ENCODE measurements around the gene MED1. TPM values are rescaled to one million over a fixed set of nuclear protein-coding genes. Genes with fewer than 3 reads are reported as not detected.
"Not testable (repeated sequence)": the region's sequence is repeated elsewhere in the genome, so short reads cannot be mapped to it uniquely, and the experiment has no call there.

The MED1 gene
- total and polyA plus RNA-seq, 2 donors (not counting 1 experiment from before 2014, with no cell fraction given): 13.1 to 59.1 TPM

DNA sequence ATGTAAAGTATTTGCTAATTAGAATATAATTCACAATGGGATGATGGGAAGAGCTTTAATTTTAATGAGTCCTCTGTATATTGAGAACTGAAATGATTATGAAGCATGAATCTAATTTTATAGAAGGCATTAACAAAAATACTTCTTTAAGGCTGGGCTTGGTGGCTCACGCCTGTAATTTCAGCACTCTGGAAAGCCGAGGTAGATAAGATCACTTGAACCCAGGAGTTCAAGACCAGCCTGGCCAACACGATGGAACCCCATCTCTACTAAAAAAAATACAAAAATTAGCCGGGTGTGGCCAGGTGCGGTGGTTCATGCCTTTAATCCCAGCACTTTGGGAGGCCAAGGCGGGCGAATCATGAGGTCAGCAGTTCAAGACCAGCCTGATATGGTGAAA, 22.2 kb upstream of the MED1 start:
- Mint-ChIP-seq H3K4me3 (no peak overlapping the region), H3K4me1 (peaks cover 8% of the 10 kb centered on the region), H3K9me3 (ENCODE audit: insufficient read depth) (no peaks in the 10 kb centered on the region), H3K27me3 (no peaks in the 10 kb centered on the region), H3K27ac (no peak overlapping the region)
- WGBS (ENCODE audit: insufficient coverage): 100% methylated on average over 5 of the region's 7 CpGs
- TF ChIP-seq, protein P1, sequence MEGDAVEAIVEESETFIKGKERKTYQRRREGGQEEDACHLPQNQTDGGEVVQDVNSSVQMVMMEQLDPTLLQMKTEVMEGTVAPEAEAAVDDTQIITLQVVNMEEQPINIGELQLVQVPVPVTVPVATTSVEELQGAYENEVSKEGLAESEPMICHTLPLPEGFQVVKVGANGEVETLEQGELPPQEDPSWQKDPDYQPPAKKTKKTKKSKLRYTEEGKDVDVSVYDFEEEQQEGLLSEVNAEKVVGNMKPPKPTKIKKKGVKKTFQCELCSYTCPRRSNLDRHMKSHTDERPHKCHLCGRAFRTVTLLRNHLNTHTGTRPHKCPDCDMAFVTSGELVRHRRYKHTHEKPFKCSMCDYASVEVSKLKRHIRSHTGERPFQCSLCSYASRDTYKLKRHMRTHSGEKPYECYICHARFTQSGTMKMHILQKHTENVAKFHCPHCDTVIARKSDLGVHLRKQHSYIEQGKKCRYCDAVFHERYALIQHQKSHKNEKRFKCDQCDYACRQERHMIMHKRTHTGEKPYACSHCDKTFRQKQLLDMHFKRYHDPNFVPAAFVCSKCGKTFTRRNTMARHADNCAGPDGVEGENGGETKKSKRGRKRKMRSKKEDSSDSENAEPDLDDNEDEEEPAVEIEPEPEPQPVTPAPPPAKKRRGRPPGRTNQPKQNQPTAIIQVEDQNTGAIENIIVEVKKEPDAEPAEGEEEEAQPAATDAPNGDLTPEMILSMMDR (IDR thresholded peaks at IDR 0.05): no peak
- no peak for TF ChIP-seq EZH2 (IDR thresholded peaks at IDR 0.05; ENCODE audit: borderline replicate concordance, insufficient read depth, low read depth, low read length, poor library complexity, severe bottlenecking)
- Histone ChIP-seq H4K20me1 (ENCODE audit: control insufficient read depth, insufficient read depth, low read length, poor library complexity, severe bottlenecking) (peaks cover 29% of the 10 kb centered on the region), H3K4me3 (ENCODE audit: control extremely low read depth in 1 of 5, extremely low read depth in 1 of 5, insufficient read depth in 1 of 5, low read depth in 2 of 5, low read length in 4 of 5) (no peak overlapping the region), H3K79me2 (ENCODE audit: control insufficient read depth, insufficient read depth, low read length) (peaks cover 47% of the 10 kb centered on the region), H3K36me3 (replicated peaks in 1 of 2; ENCODE audit: control extremely low read depth in 1 of 2, control insufficient read depth in 1 of 2, extremely low read depth in 1 of 2, insufficient read depth in 2 of 2, low read length in 1 of 2) (peaks cover 12 to 41% of the 10 kb centered on the region in 2 experiments), H3K27me3 (replicated peaks in 1 of 4; ENCODE audit: control extremely low read depth in 1 of 4, control insufficient read depth in 3 of 4, insufficient read depth in 4 of 4, low read length in 3 of 4) (no peaks in the 10 kb centered on the region), H2AFZ (ENCODE audit: insufficient read depth, low read depth, low read length, poor library complexity, severe bottlenecking) (no peak overlapping the region), H3K9me3 (ENCODE audit: control extremely low read depth in 1 of 3, control insufficient read depth in 2 of 3, insufficient read depth in 1 of 3, low read length in 2 of 3) (no peaks in the 10 kb centered on the region), H3K4me2 (replicated peaks; ENCODE audit: low read depth, low read length, poor library complexity, severe bottlenecking) (no peak overlapping the region), H3K27ac (ENCODE audit: low read length in 2 of 2) (no peak overlapping the region), H3K9ac (ENCODE audit: low read length) (no peak overlapping the region), H3K4me1 (ENCODE audit: control insufficient read depth in 2 of 2, insufficient read depth in 2 of 2, low read length in 2 of 2) (no peaks in the 10 kb centered on the region)
- ChIA-PET CTCF (no interaction called here), POLR2A (interaction anchor here (0.7 kb wide), 1 partner anchor 10 kb away, joined by 4 read pairs; no protein-coding TSS in a partner anchor)
- DNase-seq (no peak), ATAC-seq (ENCODE audit: low read depth) (no peak)
- intact Hi-C loops (cut with micrococcal nuclease): no loop called here

DNA sequence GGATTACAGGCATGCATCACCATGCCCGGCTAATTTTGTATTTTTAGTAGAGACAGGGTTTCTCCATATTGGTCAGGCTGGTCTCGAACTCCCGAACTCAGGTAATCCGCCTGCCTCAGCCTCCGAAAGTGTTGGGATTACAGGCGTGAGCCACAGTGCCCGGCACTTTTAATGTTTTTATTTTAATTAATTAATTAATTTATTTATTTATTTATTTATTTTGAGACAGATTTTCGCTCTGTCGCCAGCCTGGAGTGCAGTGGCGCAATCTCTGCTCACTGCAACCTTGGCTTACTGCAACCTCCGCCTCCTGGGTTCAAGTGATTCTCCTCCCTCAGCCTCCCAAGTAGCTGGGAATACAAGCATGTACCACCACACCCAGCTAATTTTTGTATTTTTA, 17.5 kb upstream of the MED1 start:
- CTCF ChIA-PET; H3K4me2 ChIP-seq (replicated peaks; ENCODE audit: low read depth, low read length, poor library complexity, severe bottlenecking); DNase-seq; H3K9ac ChIP-seq (ENCODE audit: low read length); H3K4me3 Mint-ChIP-seq; H3K27ac Mint-ChIP-seq; intact Hi-C loops (cut with micrococcal nuclease); H3K27me3 ChIP-seq (replicated peaks in 1 of 4; ENCODE audit: control extremely low read depth in 1 of 4, control insufficient read depth in 3 of 4, insufficient read depth in 4 of 4, low read length in 3 of 4); H3K9me3 Mint-ChIP-seq (ENCODE audit: insufficient read depth); H2AFZ ChIP-seq (ENCODE audit: insufficient read depth, low read depth, low read length, poor library complexity, severe bottlenecking); POLR2A ChIA-PET; H3K4me3 ChIP-seq (ENCODE audit: control extremely low read depth in 1 of 5, extremely low read depth in 1 of 5, insufficient read depth in 1 of 5, low read depth in 2 of 5, low read length in 4 of 5); H3K27ac ChIP-seq (ENCODE audit: low read length in 2 of 2); H3K9me3 ChIP-seq (ENCODE audit: control extremely low read depth in 1 of 3, control insufficient read depth in 2 of 3, insufficient read depth in 1 of 3, low read length in 2 of 3); H3K27me3 Mint-ChIP-seq; ATAC-seq (ENCODE audit: low read depth): not testable (repeated sequence)
- peaks cover 11 to 37% of the 10 kb centered on the region in 2 experiments for H3K36me3 ChIP-seq (replicated peaks in 1 of 2; ENCODE audit: control extremely low read depth in 1 of 2, control insufficient read depth in 1 of 2, extremely low read depth in 1 of 2, insufficient read depth in 2 of 2, low read length in 1 of 2)
- peaks cover 47% of the 10 kb centered on the region for H4K20me1 ChIP-seq (ENCODE audit: control insufficient read depth, insufficient read depth, low read length, poor library complexity, severe bottlenecking)
- H3K4me1 ChIP-seq (ENCODE audit: control insufficient read depth in 2 of 2, insufficient read depth in 2 of 2, low read length in 2 of 2): peaks cover 12 to 14% of the 10 kb centered on the region in 2 donors
- H3K4me1 Mint-ChIP-seq: peaks cover 36% of the 10 kb centered on the region
- peaks cover 78% of the 10 kb centered on the region for H3K79me2 ChIP-seq (ENCODE audit: control insufficient read depth, insufficient read depth, low read length)
- no CpG with 5 or more reads among the region's 11 CpGs for WGBS (ENCODE audit: insufficient coverage)

DNA sequence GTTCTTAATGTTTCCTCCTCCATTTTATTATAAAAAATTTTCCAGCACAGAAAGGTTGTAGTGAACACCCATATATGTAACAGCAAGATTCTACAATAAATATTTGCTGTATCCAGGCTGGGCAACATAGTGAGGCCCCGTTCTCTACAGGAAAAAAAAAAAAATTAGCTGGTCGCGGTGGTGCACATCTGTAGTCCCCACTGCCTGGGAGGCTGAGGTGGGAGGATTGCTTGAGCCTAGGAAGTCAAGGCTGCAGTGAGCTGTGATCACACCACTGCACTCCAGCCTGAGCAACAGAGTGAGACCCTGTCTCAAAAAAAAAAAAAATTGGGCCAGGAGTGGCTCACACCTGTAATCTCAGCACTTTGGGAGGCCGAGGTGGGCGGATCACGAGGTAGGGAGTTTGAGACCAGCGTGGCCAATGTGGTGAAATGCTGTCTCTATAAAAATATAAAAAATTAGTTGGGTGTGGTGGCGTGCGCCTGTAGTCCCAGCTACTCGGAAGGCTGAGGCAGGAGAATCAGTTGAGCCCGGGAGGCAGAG, 13.6 kb upstream of the MED1 start:
- CTCF ChIA-PET: interaction anchor here (0.6 to 0.7 kb wide), 2 partner anchors 19 to 88 kb away, joined by 3 read pairs; no protein-coding TSS in a partner anchor
- H3K27me3 Mint-ChIP-seq; H3K27ac ChIP-seq (ENCODE audit: low read length in 2 of 2); ATAC-seq (ENCODE audit: low read depth); H3K9me3 ChIP-seq (ENCODE audit: control extremely low read depth in 1 of 3, control insufficient read depth in 2 of 3, insufficient read depth in 1 of 3, low read length in 2 of 3); H3K27me3 ChIP-seq (replicated peaks in 1 of 4; ENCODE audit: control extremely low read depth in 1 of 4, control insufficient read depth in 3 of 4, insufficient read depth in 4 of 4, low read length in 3 of 4); H2AFZ ChIP-seq (ENCODE audit: insufficient read depth, low read depth, low read length, poor library complexity, severe bottlenecking); H3K9me3 Mint-ChIP-seq (ENCODE audit: insufficient read depth); DNase-seq; POLR2A ChIA-PET; H3K27ac Mint-ChIP-seq; H3K4me3 ChIP-seq (ENCODE audit: control extremely low read depth in 1 of 5, extremely low read depth in 1 of 5, insufficient read depth in 1 of 5, low read depth in 2 of 5, low read length in 4 of 5): not testable (repeated sequence)
- Histone ChIP-seq H4K20me1 (ENCODE audit: control insufficient read depth, insufficient read depth, low read length, poor library complexity, severe bottlenecking) (peaks cover 42% of the 10 kb centered on the region), H3K4me2 (replicated peaks; ENCODE audit: low read depth, low read length, poor library complexity, severe bottlenecking) (peak overlapping the region; percentile 75), H3K9ac (ENCODE audit: low read length) (peak overlapping the region; percentile 84), H3K79me2 (ENCODE audit: control insufficient read depth, insufficient read depth, low read length) (peaks cover 74% of the 10 kb centered on the region), H3K4me1 (ENCODE audit: control insufficient read depth in 2 of 2, insufficient read depth in 2 of 2, low read length in 2 of 2) (peaks cover 20 to 32% of the 10 kb centered on the region in 2 donors), H3K36me3 (replicated peaks in 1 of 2; ENCODE audit: control extremely low read depth in 1 of 2, control insufficient read depth in 1 of 2, extremely low read depth in 1 of 2, insufficient read depth in 2 of 2, low read length in 1 of 2) (peaks cover 2 to 15% of the 10 kb centered on the region in 2 experiments)
- intact Hi-C loops (cut with micrococcal nuclease): loop anchor here (5.0 kb wide), 2 partner anchors 223 to 518 kb away; partner anchors contain the start of genes PGAP3 and PSMD3
- 88% methylated on average over 8 of the region's 11 CpGs for WGBS (ENCODE audit: insufficient coverage)
- H3K4me3 Mint-ChIP-seq: peak overlapping the region; percentile 93
- H3K4me1 Mint-ChIP-seq: peaks cover 48% of the 10 kb centered on the region
